Gastroesophageal sphincter (tissue), 4 donors: ENCODE results near the gene KCNK4. TPM values are rescaled to one million over a fixed set of nuclear protein-coding genes. Genes with fewer than 3 reads are reported as not detected.

ENCODE experiments used
- ATAC-seq: fragments of 150-250 bp; one replicate; pipeline ENCODE4 v1.9.1; 2016; ENCODE audit warnings: mild to moderate bottlenecking, moderate library complexity
- H3K27ac ChIP-seq, 4 donors: fragments of 200-600 bp; sonication (generic) in 3 of 4; 1 replicate in 3 of 4; 2 replicates in 1 of 4; pipeline ENCODE4 v1.5.1; 2016 to 2019
- H3K27me3 ChIP-seq: fragments of 200-600 bp; sonication (generic); one replicate; pipeline ENCODE4 v1.5.1; 2019
- H3K36me3 ChIP-seq, 2 donors: fragments of 200-600 bp; sonication (generic); one replicate each; pipeline ENCODE4 v1.5.1; 2019; ENCODE audit warnings: control low read depth in 1 of 2
- H3K4me1 ChIP-seq, 3 donors: fragments of 200-600 bp; sonication (generic); 1 replicate in 2 of 3; 2 replicates in 1 of 3; pipeline ENCODE4 v1.5.1; 2016 to 2019; ENCODE audit warnings: control low read depth in 2 of 3
- H3K4me3 ChIP-seq, 2 donors: fragments of 200-600 bp; sonication (generic); one replicate each; pipeline ENCODE4 v1.5.1; 2019; ENCODE audit warnings: mild to moderate bottlenecking in 1 of 2, moderate library complexity in 1 of 2
- H3K9me3 ChIP-seq, 3 donors: fragments of 200-600 bp; sonication (generic); one replicate each; pipeline ENCODE4 v1.5.1; 2017 to 2019; ENCODE audit warnings: control low read depth in 2 of 3
- EP300 ChIP-seq: sonication (generic); formaldehyde crosslinking; IDR thresholded peaks from one replicate; pipeline ENCODE4 v1.6.1; 2017; ENCODE audit warnings: antibody characterized with exemption, mild to moderate bottlenecking
- POLR2A ChIP-seq, 2 donors: fragments of 450-650 bp; IDR thresholded peaks; one replicate each; pipeline ENCODE4 v1.6.1; 2017; ENCODE audit warnings: antibody characterized with exemption in 2 of 2, mild to moderate bottlenecking in 2 of 2, moderate library complexity in 1 of 2
- POLR2AphosphoS5 ChIP-seq: sonication (generic); formaldehyde crosslinking; IDR thresholded peaks from one replicate; pipeline ENCODE4 v1.6.1; 2017; ENCODE audit warnings: antibody characterized with exemption
- WGBS, 2 donors: methylation state at CpG; one replicate each; pipeline ENCODE4 v1.1.5; 2018; ENCODE audit warnings: low coverage in 1 of 2; 5-methylcytosine and 5-hydroxymethylcytosine counted together
- total RNA-seq, 4 donors: library from RNA; depleted of rRNA; stranded (reverse); fragments of >200 nt; gene quantifications; one replicate each; pipeline ENCODE4 v1.1.0, GENCODE V29; 2016
- TF ChIP-seq, protein P1 (sequence below), 4 experiments: fragments of 200-600 bp in 2 of 4; fragments of 450-650 bp in 2 of 4; sonication (generic) in 1 of 4; IDR thresholded peaks; one replicate each; pipeline ENCODE4 v1.5.1; 2017 to 2019; ENCODE audit warnings: antibody characterized with exemption in 4 of 4, mild to moderate bottlenecking in 2 of 4, moderate library complexity in 2 of 4

KCNK4 gene
- total RNA-seq, 4 donors from 2014 or later = 0.31 TPM; not detected in 3

DNA sequence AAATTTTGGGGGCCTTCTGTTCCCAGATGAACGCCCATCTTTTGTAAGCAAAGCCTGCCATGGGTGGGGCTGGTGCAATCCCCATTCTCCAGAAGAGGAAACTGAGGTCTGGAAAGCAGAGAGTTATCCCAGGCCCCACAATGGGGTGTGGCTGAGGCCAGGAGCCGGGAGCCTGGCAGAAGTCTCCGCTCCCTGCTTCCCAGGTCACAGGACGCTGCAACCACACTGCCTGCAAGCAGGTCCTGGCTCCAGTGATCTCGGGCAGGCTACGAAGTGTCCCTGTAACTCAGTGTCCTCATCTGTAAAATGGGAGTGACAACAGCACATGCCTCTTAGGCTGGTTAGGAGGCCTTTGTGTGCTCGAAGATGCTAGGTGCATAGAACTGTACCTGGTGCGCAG lies 38.1 kb upstream of the KCNK4 start:
- ATAC-seq = no peak
- TF ChIP-seq POLR2A (IDR thresholded peaks at IDR 0.05) (no peak), EP300 (no peak), POLR2AphosphoS5 (no peak)
- TF ChIP-seq, protein P1, sequence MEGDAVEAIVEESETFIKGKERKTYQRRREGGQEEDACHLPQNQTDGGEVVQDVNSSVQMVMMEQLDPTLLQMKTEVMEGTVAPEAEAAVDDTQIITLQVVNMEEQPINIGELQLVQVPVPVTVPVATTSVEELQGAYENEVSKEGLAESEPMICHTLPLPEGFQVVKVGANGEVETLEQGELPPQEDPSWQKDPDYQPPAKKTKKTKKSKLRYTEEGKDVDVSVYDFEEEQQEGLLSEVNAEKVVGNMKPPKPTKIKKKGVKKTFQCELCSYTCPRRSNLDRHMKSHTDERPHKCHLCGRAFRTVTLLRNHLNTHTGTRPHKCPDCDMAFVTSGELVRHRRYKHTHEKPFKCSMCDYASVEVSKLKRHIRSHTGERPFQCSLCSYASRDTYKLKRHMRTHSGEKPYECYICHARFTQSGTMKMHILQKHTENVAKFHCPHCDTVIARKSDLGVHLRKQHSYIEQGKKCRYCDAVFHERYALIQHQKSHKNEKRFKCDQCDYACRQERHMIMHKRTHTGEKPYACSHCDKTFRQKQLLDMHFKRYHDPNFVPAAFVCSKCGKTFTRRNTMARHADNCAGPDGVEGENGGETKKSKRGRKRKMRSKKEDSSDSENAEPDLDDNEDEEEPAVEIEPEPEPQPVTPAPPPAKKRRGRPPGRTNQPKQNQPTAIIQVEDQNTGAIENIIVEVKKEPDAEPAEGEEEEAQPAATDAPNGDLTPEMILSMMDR (IDR thresholded peaks at IDR 0.05) = no peak
- peak overlapping the region in 3 of 4 donors; percentile 57 to 86 (median 83) for H3K27ac ChIP-seq
- peaks cover 0 to 41% (median 25%) of the 10 kb centered on the region in 3 donors for H3K4me1 ChIP-seq
- peaks cover 0 to 39% of the 10 kb centered on the region in 2 donors for H3K36me3 ChIP-seq
- peak overlapping the region in 1 of 2 donors; percentile 93 for H3K4me3 ChIP-seq
- H3K9me3 ChIP-seq = no peaks in the 10 kb centered on the region
- no peaks in the 10 kb centered on the region for H3K27me3 ChIP-seq
- WGBS, 2 donors = 62% methylated on average over 3 of the region's 8 CpGs; no CpG with 5 or more reads in 1 of the 2 donors

DNA sequence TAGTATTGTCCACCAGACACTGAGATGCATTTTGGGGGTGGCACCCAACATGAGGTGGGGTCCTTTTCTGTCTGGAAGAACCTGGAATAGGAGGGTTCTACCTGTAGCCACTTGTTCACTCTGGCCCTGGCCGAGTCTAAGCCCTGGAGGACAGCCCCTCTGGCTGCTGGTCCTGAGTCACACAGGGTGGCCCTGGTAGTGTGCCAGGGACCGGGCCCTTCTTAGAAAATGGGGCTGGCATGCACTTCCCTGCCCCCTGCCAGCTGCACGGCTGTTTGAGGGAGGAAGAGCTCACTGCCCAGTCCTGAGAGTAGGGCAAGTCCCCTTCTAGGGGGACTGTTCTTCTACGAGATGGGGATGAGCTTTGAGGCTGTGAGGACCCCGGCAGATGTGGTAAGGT lies 37.6 kb upstream of the KCNK4 start:
- Histone ChIP-seq H3K4me3 (no peak overlapping the region), H3K36me3 (peaks cover 0 to 44% of the 10 kb centered on the region in 2 donors), H3K27me3 (no peaks in the 10 kb centered on the region), H3K4me1 (peaks cover 0 to 41% (median 25%) of the 10 kb centered on the region in 3 donors), H3K9me3 (no peaks in the 10 kb centered on the region), H3K27ac (no peak overlapping the region)
- WGBS, 2 donors = no CpG with 5 or more reads among the region's 5 CpGs
- TF ChIP-seq EP300 (no peak), POLR2AphosphoS5 (no peak), POLR2A (IDR thresholded peaks at IDR 0.05) (no peak)
- TF ChIP-seq, protein P1 (IDR thresholded peaks at IDR 0.05) = no peak
- no peak for ATAC-seq

DNA sequence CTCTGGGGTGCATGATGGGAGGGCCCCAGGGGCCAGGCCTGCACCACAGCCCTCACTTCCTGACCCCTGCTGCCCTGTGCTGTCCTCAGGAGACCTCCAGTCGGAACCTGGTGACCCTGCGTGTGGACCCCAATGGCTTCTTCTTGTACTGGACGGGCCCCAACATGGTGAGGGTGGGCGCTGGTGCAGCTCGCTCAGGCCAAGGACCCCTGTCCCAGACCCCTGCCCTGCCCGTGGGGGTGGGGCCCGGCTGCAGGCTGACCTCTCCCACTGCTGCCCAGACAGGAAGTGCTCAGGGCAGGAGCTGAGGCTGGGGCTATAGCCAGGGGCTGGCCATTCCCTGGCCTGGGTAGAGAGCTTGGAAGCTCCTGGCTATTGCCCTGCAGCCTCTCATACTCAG lies 36.8 kb upstream of the KCNK4 start:
- H3K9me3 ChIP-seq = no peaks in the 10 kb centered on the region
- no peaks in the 10 kb centered on the region for H3K27me3 ChIP-seq
- no peak for ATAC-seq
- whole genome bisulfite sequencing, 2 donors = 80% methylated on average over 1 of the region's 7 CpGs; no CpG with 5 or more reads in 1 of the 2 donors
- H3K4me3 ChIP-seq = no peak overlapping the region
- H3K27ac ChIP-seq = no peak overlapping the region
- peaks cover 0 to 41% (median 25%) of the 10 kb centered on the region in 3 donors for H3K4me1 ChIP-seq
- peaks cover 0 to 52% of the 10 kb centered on the region in 2 donors for H3K36me3 ChIP-seq
- TF ChIP-seq POLR2A (IDR thresholded peaks at IDR 0.05) (no peak), POLR2AphosphoS5 (no peak)

DNA sequence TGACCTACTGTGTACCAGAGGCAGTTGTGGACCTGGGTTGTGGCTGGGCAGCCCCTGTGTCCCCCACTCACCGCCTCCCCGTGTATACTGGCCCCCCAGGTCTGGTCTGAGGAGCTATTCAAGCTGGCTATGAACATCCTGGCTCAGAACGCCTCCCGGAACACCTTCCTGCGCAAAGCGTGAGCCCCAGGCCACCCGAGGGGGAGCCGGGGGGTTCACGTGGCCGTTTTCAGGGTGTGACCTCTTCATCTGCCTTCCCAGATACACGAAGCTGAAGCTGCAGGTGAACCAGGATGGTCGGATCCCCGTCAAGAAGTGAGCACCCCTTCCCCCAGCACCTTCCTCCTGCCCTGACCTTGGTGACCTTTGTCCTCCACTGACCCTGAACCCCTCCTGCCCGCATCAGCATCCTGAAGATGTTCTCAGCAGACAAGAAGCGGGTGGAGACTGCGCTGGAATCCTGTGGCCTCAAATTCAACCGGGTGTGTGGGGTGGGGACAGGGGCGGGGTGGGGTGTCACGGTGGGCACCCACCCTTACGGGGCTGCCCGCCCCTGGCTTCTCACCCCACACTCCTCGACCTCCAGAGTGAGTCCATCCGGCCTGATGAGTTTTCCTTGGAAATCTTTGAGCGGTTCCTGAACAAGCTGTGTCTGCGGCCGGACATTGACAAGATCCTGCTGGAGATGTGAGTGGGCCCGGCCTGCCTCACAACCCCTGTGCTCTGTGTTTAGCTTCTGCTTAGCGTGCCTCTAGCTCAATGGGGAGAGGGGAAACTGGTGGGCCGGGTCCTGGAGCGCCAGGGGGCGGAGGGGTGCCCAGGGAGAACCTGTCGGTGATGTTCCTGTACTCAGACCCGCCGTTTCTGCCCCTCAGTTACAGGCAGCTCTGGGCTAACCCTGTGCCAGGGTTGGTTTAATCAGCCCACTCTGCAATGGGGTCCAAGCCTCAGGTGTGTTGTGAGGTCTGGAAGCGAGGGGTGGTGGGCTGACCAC lies 35.7 kb upstream of the KCNK4 start:
- ATAC-seq = no peak

DNA sequence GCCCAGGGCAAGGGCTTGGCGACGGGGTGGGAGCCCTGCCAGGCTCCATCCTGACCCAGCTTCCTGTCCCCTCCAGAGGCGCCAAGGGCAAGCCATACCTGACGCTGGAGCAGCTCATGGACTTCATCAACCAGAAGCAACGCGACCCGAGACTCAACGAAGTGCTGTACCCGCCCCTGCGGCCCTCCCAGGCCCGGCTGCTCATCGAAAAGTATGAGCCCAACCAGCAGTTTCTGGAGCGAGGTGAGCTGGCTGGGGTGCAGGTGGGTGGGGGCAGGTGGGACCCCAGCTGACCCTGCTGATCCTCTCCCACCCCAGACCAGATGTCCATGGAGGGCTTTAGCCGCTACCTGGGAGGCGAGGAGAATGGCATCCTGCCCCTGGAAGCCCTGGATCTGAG lies 34.8 kb upstream of the KCNK4 start:
- Histone ChIP-seq H3K27me3 (no peaks in the 10 kb centered on the region), H3K27ac (no peak overlapping the region), H3K9me3 (no peaks in the 10 kb centered on the region), H3K4me1 (peaks cover 0 to 30% (median 18%) of the 10 kb centered on the region in 3 donors), H3K36me3 (peaks cover 0 to 70% of the 10 kb centered on the region in 2 donors), H3K4me3 (no peak overlapping the region)
- TF ChIP-seq POLR2A (IDR thresholded peaks at IDR 0.05) = no peak
- no peak for TF ChIP-seq POLR2AphosphoS5
- TF ChIP-seq, protein P1 (IDR thresholded peaks at IDR 0.05) = no peak
- TF ChIP-seq EP300 = no peak
- ATAC-seq = no peak
- WGBS, 2 donors = no CpG with 5 or more reads among the region's 15 CpGs

More for the DNA sequence above, 35.7 kb upstream of the KCNK4 start:
- H3K9me3 ChIP-seq = no peaks in the 10 kb centered on the region
- no peak overlapping the region for H3K4me3 ChIP-seq
- peaks cover 0 to 63% of the 10 kb centered on the region in 2 donors for H3K36me3 ChIP-seq
- WGBS, 2 donors = 80% methylated on average over 14 of the region's 35 CpGs; no CpG with 5 or more reads in 1 of the 2 donors
- no peak overlapping the region for H3K27ac ChIP-seq
- H3K27me3 ChIP-seq = no peaks in the 10 kb centered on the region
- peaks cover 0 to 38% (median 24%) of the 10 kb centered on the region in 3 donors for H3K4me1 ChIP-seq
- no peak for TF ChIP-seq POLR2AphosphoS5
- TF ChIP-seq, protein P1 (IDR thresholded peaks at IDR 0.05) = no peak
- TF ChIP-seq POLR2A (IDR thresholded peaks at IDR 0.05) = no peak
- no peak for TF ChIP-seq EP300
